ENCODE data around the gene ALG9. TPM values are rescaled to one million over a fixed set of nuclear protein-coding genes. Genes with fewer than 3 reads are reported as not detected.

ALG9 gene, protein sequence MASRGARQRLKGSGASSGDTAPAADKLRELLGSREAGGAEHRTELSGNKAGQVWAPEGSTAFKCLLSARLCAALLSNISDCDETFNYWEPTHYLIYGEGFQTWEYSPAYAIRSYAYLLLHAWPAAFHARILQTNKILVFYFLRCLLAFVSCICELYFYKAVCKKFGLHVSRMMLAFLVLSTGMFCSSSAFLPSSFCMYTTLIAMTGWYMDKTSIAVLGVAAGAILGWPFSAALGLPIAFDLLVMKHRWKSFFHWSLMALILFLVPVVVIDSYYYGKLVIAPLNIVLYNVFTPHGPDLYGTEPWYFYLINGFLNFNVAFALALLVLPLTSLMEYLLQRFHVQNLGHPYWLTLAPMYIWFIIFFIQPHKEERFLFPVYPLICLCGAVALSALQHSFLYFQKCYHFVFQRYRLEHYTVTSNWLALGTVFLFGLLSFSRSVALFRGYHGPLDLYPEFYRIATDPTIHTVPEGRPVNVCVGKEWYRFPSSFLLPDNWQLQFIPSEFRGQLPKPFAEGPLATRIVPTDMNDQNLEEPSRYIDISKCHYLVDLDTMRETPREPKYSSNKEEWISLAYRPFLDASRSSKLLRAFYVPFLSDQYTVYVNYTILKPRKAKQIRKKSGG
- total RNA-seq: 10 to 100 TPM; 21.3 to 21.9 TPM

- Mint-ChIP-seq H3K27me3 (ENCODE audit: low read depth) (no peaks in the 10 kb centered on the region), H3K27ac (peak within 1 kb of the TSS; percentile 83), H3K9me3 (no peaks in the 10 kb centered on the region), H3K36me3 (ENCODE audit: low read depth) (peaks cover 25% of the 10 kb centered on the region), H3K4me3 (peak within 1 kb of the TSS; percentile 89), H3K4me1 (ENCODE audit: low read depth) (peaks cover 25% of the 10 kb centered on the region)
- CTCF ChIA-PET: interaction anchor here (0.6 to 1.6 kb wide), 13 partner anchors 9 to 285 kb away, joined by 3 to 6 read pairs (median 3); partner anchors contain the start of gene CFAP68
- intact Hi-C loops (cut with micrococcal nuclease): loop anchor here (1.0 to 10.0 kb wide), 8 partner anchors 8 to 1444 kb away; partner anchors contain the start of genes CFAP68, DLAT, FDXACB1 and PTS
- DNase-seq: peak; percentile 93
Measured at GRCh38 chr11:111870886-111871692, at the start of gene ALG9. Gene ALG9, minus strand, starts transcription at chr11:111871581. Its CDS starts 99 bp downstream, at chr11:111871482.

DNA sequence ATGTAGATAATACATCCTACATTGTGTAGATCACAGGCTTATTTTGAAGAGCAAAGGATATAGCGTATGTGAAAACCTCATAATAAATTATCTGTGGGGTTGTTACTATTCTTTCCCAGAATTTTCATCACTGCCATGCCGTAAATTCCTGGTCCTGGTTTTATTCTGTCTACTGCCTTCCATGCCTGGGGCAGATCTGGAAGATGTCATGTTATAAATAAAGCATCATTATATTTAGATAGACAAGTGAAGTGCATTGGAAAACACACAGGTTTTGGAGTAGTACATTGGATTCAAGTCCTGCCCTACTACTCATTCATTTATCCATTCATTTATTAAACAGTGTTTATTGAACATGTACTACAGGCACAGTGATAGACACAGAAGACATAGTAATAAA is 49.5 kb upstream of the ALG9 start:
- intact Hi-C loops (cut with micrococcal nuclease): no loop called here
- CTCF ChIA-PET: interaction anchor here (0.6 kb wide), 2 partner anchors 54 to 87 kb away, joined by 3 read pairs; no protein-coding TSS in a partner anchor
- H3K36me3 Mint-ChIP-seq (ENCODE audit: low read depth): no peaks in the 10 kb centered on the region
- H3K4me3 Mint-ChIP-seq: no peak overlapping the region
- no peaks in the 10 kb centered on the region for H3K9me3 Mint-ChIP-seq
- DNase-seq: no peak
- H3K27me3 Mint-ChIP-seq (ENCODE audit: low read depth): peaks cover 15% of the 10 kb centered on the region
- H3K4me1 Mint-ChIP-seq (ENCODE audit: low read depth): peaks cover 4% of the 10 kb centered on the region
- H3K27ac Mint-ChIP-seq: no peak overlapping the region

- intact Hi-C loops (cut with micrococcal nuclease): no loop called here
- H3K27ac Mint-ChIP-seq: no peak within 1 kb of the TSS
- peaks cover 26% of the 10 kb centered on the region for H3K27me3 Mint-ChIP-seq (ENCODE audit: low read depth)
- no peaks in the 10 kb centered on the region for H3K36me3 Mint-ChIP-seq (ENCODE audit: low read depth)
- no peak for DNase-seq
- H3K9me3 Mint-ChIP-seq: no peaks in the 10 kb centered on the region
- peaks cover 2% of the 10 kb centered on the region for H3K4me1 Mint-ChIP-seq (ENCODE audit: low read depth)
- H3K4me3 Mint-ChIP-seq: no peak within 1 kb of the TSS
- CTCF ChIA-PET: interaction anchor here (0.6 to 1.2 kb wide), 3 partner anchors 8 to 64 kb away, joined by 3 to 5 read pairs (median 3); no protein-coding TSS in a partner anchor
Measured at GRCh38 chr11:111918390-111919256, 47.2 kb upstream of the ALG9 start, which contains the start of gene C11orf52. Gene C11orf52, plus strand, starts transcription at chr11:111918913. Its CDS starts 60 bp downstream, at chr11:111918973.

- H3K4me1 Mint-ChIP-seq (ENCODE audit: low read depth): peaks cover 2% of the 10 kb centered on the region
- no peaks in the 10 kb centered on the region for H3K36me3 Mint-ChIP-seq (ENCODE audit: low read depth)
- intact Hi-C loops (cut with micrococcal nuclease): no loop called here
Measured at GRCh38 chr11:111917788-111918187, 46.4 kb upstream of the ALG9 start.

GRCh38 chr11:111917312-111917711 is 45.9 kb upstream of the ALG9 start:
- Mint-ChIP-seq H3K4me3 (no peak overlapping the region), H3K36me3 (ENCODE audit: low read depth) (no peaks in the 10 kb centered on the region), H3K4me1 (ENCODE audit: low read depth) (peaks cover 2% of the 10 kb centered on the region), H3K27ac (no peak overlapping the region), H3K9me3 (no peaks in the 10 kb centered on the region), H3K27me3 (ENCODE audit: low read depth) (peaks cover 33% of the 10 kb centered on the region)
- DNase-seq: no peak
- intact Hi-C loops (cut with micrococcal nuclease): no loop called here
- CTCF ChIA-PET: no interaction called here

More at GRCh38 chr11:111917788-111918187, 46.4 kb upstream of the ALG9 start:
- H3K27ac Mint-ChIP-seq: no peak overlapping the region
- H3K27me3 Mint-ChIP-seq (ENCODE audit: low read depth): peaks cover 32% of the 10 kb centered on the region
- H3K4me3 Mint-ChIP-seq: no peak overlapping the region
- CTCF ChIA-PET: no interaction called here
- H3K9me3 Mint-ChIP-seq: no peaks in the 10 kb centered on the region
- DNase-seq: no peak

DNA sequence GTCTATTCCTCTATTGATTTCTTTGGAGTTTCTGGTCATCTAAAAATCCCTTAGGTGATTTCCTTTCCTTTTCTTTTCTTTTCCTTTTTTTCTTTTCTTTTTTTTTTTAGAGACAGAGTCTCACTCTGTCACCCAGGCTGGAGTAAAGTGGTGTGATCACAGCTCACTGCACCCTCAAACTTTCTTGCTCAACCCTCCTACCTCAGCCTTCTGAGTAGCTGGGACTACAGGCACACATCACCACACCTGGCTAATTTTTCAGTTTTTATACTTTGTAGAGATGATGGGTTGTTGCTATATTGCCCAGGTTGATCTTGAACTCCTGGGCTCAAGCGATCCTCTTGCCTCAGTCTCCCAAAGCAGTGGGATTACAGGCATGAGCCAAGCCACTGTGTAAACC is 45.4 kb upstream of the ALG9 start:
- Mint-ChIP-seq H3K4me3 (no peak overlapping the region), H3K4me1 (ENCODE audit: low read depth) (peaks cover 2% of the 10 kb centered on the region), H3K9me3 (no peaks in the 10 kb centered on the region), H3K27ac (no peak overlapping the region), H3K36me3 (ENCODE audit: low read depth) (no peaks in the 10 kb centered on the region), H3K27me3 (ENCODE audit: low read depth) (peaks cover 36% of the 10 kb centered on the region)
- DNase-seq: no peak
- CTCF ChIA-PET: no interaction called here
- intact Hi-C loops (cut with micrococcal nuclease): no loop called here

GRCh38 chr11:111913997-111914396 is 42.6 kb upstream of the ALG9 start:
- no peak for DNase-seq
- no peak overlapping the region for H3K27ac Mint-ChIP-seq
- no peaks in the 10 kb centered on the region for H3K36me3 Mint-ChIP-seq (ENCODE audit: low read depth)
- intact Hi-C loops (cut with micrococcal nuclease): no loop called here
- CTCF ChIA-PET: interaction anchor here (0.9 kb wide), 1 partner anchor 18 kb away, joined by 3 read pairs; no protein-coding TSS in a partner anchor
- no peaks in the 10 kb centered on the region for H3K9me3 Mint-ChIP-seq
- H3K4me1 Mint-ChIP-seq (ENCODE audit: low read depth): peaks cover 2% of the 10 kb centered on the region
- H3K4me3 Mint-ChIP-seq: no peak overlapping the region
- H3K27me3 Mint-ChIP-seq (ENCODE audit: low read depth): peaks cover 44% of the 10 kb centered on the region

DNA sequence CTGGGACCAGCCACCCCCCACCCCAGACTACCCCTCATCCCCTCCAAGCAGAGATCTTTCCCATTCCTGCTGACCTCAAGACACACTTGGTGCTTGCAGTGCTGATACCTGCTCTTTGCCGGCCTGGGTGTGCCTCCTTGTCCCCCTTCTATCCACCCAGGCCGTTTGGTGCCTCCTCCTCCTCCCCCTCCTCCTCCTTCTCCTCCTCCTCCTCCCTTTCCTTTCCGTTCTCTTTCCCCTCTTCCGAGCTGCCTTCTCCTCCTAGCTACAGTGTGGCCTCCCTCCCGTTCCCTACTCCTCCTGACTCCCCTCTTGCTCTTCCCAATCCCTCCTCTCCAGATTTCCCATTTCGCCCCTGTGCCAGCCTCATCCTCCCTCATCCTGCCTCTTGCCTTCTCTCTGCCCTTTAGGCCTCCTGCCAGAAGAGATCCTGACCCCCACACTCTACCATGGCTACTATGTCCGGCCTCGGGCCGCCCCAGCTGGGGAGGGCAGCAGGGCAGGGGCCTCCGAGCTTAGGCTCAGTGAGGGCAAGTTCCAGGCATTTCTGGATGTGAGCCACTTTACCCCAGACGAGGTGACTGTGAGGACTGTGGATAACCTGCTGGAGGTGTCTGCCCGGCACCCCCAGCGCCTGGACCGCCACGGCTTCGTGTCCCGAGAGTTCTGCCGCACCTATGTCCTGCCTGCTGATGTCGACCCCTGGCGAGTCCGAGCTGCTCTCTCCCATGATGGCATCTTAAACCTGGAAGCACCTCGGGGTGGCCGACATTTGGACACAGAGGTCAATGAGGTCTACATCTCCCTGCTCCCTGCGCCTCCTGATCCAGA is 41.9 kb upstream of the ALG9 start:
- H3K27ac Mint-ChIP-seq: no peak overlapping the region
- CTCF ChIA-PET: interaction anchor here (0.9 kb wide), 1 partner anchor 18 kb away, joined by 3 read pairs; no protein-coding TSS in a partner anchor

DNA sequence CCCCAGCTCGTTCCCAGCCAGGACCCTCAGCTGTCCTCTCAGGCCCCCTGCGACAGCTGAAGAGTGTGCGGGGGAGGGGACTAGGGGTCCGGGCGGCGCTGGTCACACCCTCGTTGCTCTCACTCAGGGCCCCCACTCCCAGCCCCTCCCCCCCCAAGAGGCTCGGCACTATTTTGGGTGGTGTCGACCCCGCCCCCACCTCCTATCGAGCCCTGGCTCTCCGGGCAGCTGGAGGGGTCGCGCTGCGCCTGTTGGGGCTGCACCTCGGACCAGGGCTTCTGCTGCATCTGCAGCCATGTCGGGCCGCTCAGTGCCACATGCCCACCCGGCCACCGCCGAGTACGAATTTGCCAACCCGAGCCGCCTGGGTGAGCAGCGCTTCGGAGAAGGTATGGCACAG is 41.2 kb upstream of the ALG9 start, which contains the start of gene HSPB2:
Gene HSPB2, plus strand, starts transcription at position 200 of the 400 bp plus-strand sequence. Its CDS starts 96 bp downstream, at position 296.
- H3K4me1 Mint-ChIP-seq (ENCODE audit: low read depth): no peaks in the 10 kb centered on the region
- H3K27me3 Mint-ChIP-seq (ENCODE audit: low read depth): peaks cover 39% of the 10 kb centered on the region
- DNase-seq: no peak
- H3K9me3 Mint-ChIP-seq: no peaks in the 10 kb centered on the region
- intact Hi-C loops (cut with micrococcal nuclease): no loop called here
- CTCF ChIA-PET: no interaction called here
- H3K4me3 Mint-ChIP-seq: no peak within 1 kb of the TSS
- H3K36me3 Mint-ChIP-seq (ENCODE audit: low read depth): no peaks in the 10 kb centered on the region
- H3K27ac Mint-ChIP-seq: no peak within 1 kb of the TSS

More for the DNA sequence above, 41.9 kb upstream of the ALG9 start:
- H3K4me1 Mint-ChIP-seq (ENCODE audit: low read depth): no peaks in the 10 kb centered on the region
- H3K36me3 Mint-ChIP-seq (ENCODE audit: low read depth): no peaks in the 10 kb centered on the region
- DNase-seq: no peak
- intact Hi-C loops (cut with micrococcal nuclease): no loop called here
- peaks cover 44% of the 10 kb centered on the region for H3K27me3 Mint-ChIP-seq (ENCODE audit: low read depth)
- no peaks in the 10 kb centered on the region for H3K9me3 Mint-ChIP-seq
- H3K4me3 Mint-ChIP-seq: no peak overlapping the region

GRCh38 chr11:111911563-111912401 is 40.4 kb upstream of the ALG9 start, which contains the start of gene CRYAB:
Gene CRYAB, minus strand, starts transcription at chr11:111911770. Its CDS starts 46 bp downstream, at chr11:111911724.
- Mint-ChIP-seq H3K9me3 (no peaks in the 10 kb centered on the region), H3K4me1 (ENCODE audit: low read depth) (no peaks in the 10 kb centered on the region), H3K36me3 (ENCODE audit: low read depth) (no peaks in the 10 kb centered on the region), H3K4me3 (no peak within 1 kb of the TSS), H3K27me3 (ENCODE audit: low read depth) (peaks cover 35% of the 10 kb centered on the region), H3K27ac (no peak within 1 kb of the TSS)
- intact Hi-C loops (cut with micrococcal nuclease): no loop called here
- no peak for DNase-seq
- CTCF ChIA-PET: interaction anchor here (1.0 kb wide), 1 partner anchor 18 kb away, joined by 3 read pairs; no protein-coding TSS in a partner anchor
